HCT116 (cell line): ENCODE data around the gene CHRNG.

ENCODE experiments used
- ATF3 ChIP-seq: IDR thresholded peaks from 2 replicates; pipeline ENCODE4 v1.6.1; 2012
- CTCF ChIP-seq, 3 experiments: fragments of 200-600 bp in 1 of 3; sonication (generic) in 1 of 3; IDR thresholded peaks in 2 of 3; conservative IDR thresholded peaks in 1 of 3; 2 replicates each; pipeline ENCODE4 v1.5.1; 2012 to 2017; ENCODE audit warnings: low read depth in 2 of 3, low read length in 2 of 3, antibody characterized with exemption in 1 of 3, borderline replicate concordance in 1 of 3, control low read depth in 1 of 3, mild to moderate bottlenecking in 1 of 3, mixed read lengths in 1 of 3, mixed run types in 1 of 3, moderate library complexity in 1 of 3; ENCODE audit not compliant: insufficient read depth in 1 of 3
- EZH2 ChIP-seq: fragments of 200-600 bp; sonication (generic); IDR thresholded peaks from 2 replicates; pipeline ENCODE4 v1.6.1; 2017; ENCODE audit warnings: antibody characterized with exemption, mixed run types
- EZH2phosphoT487 ChIP-seq: fragments of 200-600 bp; IDR thresholded peaks from 2 replicates; pipeline ENCODE4 v1.6.1; 2018; ENCODE audit warnings: antibody characterized with exemption, borderline replicate concordance
- POLR2A ChIP-seq: IDR thresholded peaks from 2 replicates; pipeline ENCODE4 v1.7.0; 2011; ENCODE audit warnings: borderline replicate concordance; ENCODE audit not compliant: insufficient read depth, insufficient read length; ENCODE audit errors: extremely low read depth
- POLR2AphosphoS5 ChIP-seq: IDR thresholded peaks from 2 replicates; pipeline ENCODE4 v1.6.1; 2011; ENCODE audit warnings: mild to moderate bottlenecking, low read depth, low read length, moderate library complexity
- REST ChIP-seq: IDR thresholded peaks from 2 replicates; pipeline ENCODE4 v1.6.1; 2012; ENCODE audit warnings: low read depth
- YY1 ChIP-seq: IDR thresholded peaks from 2 replicates; pipeline ENCODE4 v1.6.1; 2011; ENCODE audit warnings: low read length, low read depth, moderate library complexity, mild to moderate bottlenecking; ENCODE audit not compliant: insufficient replicate concordance; ENCODE audit errors: extremely low read depth

GRCh38 chr2:232523402-232523681, 16.1 kb upstream of the CHRNG start:
- TF ChIP-seq POLR2A = no peak
- TF ChIP-seq CTCF (IDR thresholded peaks at IDR 0.05 in 2 of 3, conservative IDR thresholded peaks at IDR 0.05 in 1 of 3; ENCODE audit: borderline replicate concordance in 1 of 3, insufficient read depth in 1 of 3, low read depth in 2 of 3, low read length in 2 of 3) = no peak
- TF ChIP-seq REST = no peak
- TF ChIP-seq YY1 = no peak
- no peak for TF ChIP-seq EZH2phosphoT487
- TF ChIP-seq POLR2AphosphoS5 = no peak
- no peak for TF ChIP-seq EZH2
- TF ChIP-seq ATF3 = no peak
